Stimulated activated memory B cell treated with anti-CD40 and anti-IgM and Interleukin-4, amounts not matched to agents 10 μg/mL and 1 μg/mL and 100 μg/mL, for 72 hours (primary cell): ENCODE results near the gene FBXO21.
"Not testable (repeated sequence)": the region's sequence is repeated elsewhere in the genome, so short reads cannot be mapped to it uniquely, and the experiment has no call there.

Source experiments
- ATAC-seq: fragments of 150-1000 bp; cut with Tn5 transposase; 2 replicates; pipeline ENCODE4 v1.10.0; 2021
- H3K27ac Mint-ChIP-seq: one replicate; pipeline ENCODE4 v1.8.0; 2022; ENCODE audit warnings: mild to moderate bottlenecking, mixed read lengths
- H3K27me3 Mint-ChIP-seq: one replicate; pipeline ENCODE4 v1.8.0; 2022; ENCODE audit warnings: mixed read lengths
- H3K36me3 Mint-ChIP-seq: one replicate; pipeline ENCODE4 v1.8.0; 2022; ENCODE audit warnings: mixed read lengths
- H3K4me1 Mint-ChIP-seq: one replicate; pipeline ENCODE4 v1.8.0; 2022; ENCODE audit warnings: mixed read lengths
- H3K4me3 Mint-ChIP-seq: one replicate; pipeline ENCODE4 v1.8.0; 2022; ENCODE audit warnings: mild to moderate bottlenecking, moderate library complexity, mixed read lengths
- H3K9me3 Mint-ChIP-seq: one replicate; pipeline ENCODE4 v1.8.0; 2022; ENCODE audit warnings: mixed read lengths

The FBXO21 gene

DNA sequence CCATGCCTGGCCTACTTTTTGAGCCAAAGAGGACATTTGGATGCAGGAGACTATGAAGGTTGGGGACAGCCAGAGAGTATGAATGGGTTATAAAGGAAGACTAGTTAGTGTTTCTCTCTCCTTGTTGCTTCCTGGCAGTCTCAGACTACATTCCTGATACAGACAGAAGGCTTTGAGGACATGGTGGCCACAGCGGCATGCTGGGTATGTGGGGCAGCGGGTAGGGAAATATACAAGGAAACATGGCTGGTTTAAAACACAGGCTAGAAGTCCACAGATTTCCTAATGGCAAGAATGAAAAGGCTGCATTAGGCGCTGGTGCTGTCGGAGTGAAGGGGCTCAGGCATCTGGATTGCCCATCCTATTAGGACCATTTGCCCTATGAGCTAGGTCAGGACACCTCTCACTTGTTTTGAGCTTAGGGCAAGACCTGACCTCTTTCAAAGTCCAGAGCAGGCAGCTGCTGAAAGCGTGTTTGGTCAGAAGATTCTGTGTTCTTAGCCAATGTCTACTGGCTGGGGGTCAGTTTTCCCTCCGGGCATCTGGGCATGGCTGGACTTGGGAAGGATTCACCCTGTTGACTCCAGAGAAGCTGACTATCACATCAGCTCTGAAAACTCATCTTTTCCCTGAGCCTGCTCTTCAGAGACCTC, 20.1 kb upstream of the FBXO21 start:
- Mint-ChIP-seq H3K4me1 (peaks cover 5% of the 10 kb centered on the region), H3K27me3 (peaks cover 29% of the 10 kb centered on the region), H3K27ac (no peak overlapping the region), H3K4me3 (no peak overlapping the region), H3K9me3 (no peaks in the 10 kb centered on the region), H3K36me3 (no peaks in the 10 kb centered on the region)
- no peak for ATAC-seq

DNA sequence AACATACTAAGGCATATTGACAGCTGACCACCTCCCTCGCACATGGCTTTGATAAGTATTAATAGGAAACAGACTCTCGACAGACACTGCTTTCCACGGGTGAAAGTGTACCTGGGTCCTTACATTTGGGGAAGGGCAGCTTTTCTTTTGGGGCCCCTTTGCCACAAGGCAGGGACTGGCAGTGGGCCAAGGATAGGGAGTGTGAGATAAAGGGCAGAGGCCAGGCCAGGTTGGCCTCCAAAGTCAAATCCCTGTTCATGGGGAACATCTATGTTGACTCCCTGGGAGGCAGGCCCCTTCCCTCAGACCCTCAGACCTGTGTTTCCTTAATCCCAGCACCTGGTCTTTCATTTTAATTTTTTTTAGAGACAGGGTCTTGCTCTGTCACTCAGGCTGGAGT, 19.4 kb upstream of the FBXO21 start:
- Mint-ChIP-seq H3K9me3 (no peaks in the 10 kb centered on the region), H3K4me3 (no peak overlapping the region), H3K27ac (no peak overlapping the region), H3K4me1 (peaks cover under 1% of the 10 kb centered on the region), H3K27me3 (peaks cover 29% of the 10 kb centered on the region), H3K36me3 (no peaks in the 10 kb centered on the region)
- no peak for ATAC-seq

DNA sequence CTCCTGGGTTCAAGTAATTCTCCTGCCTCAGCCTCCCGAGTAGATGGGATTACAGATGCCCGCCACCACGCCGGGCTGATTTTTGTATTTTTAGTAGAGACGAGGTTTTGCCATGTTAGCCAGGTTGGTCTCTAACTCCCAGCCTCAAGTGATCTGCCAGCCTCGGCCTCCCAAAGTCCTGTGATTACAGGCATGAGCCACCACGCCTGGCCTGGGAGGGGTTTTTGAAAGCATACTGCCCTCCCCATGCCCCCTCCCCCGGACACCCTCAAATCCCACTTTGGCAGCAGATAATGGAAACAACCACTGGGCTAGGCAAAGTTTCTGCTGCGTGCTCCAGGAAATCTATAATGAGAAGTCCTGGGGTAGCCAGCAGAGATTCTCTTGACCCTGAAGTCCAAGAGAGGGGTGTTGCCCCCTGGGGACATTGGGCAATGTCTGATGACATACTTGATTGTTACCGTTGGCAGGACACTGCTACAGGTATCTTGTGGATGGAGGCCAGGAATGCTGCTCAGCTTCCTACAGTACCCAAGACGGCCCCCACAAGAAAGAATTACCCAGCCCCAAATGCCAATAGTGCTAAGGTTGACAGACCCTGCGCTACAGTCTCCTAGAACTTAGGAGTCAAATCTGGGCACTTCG, 18.7 kb upstream of the FBXO21 start:
- Mint-ChIP-seq H3K4me1 (no peaks in the 10 kb centered on the region), H3K36me3 (no peaks in the 10 kb centered on the region), H3K27me3 (peaks cover 29% of the 10 kb centered on the region), H3K27ac (no peak overlapping the region), H3K9me3 (no peaks in the 10 kb centered on the region), H3K4me3 (no peak overlapping the region)
- no peak for ATAC-seq

DNA sequence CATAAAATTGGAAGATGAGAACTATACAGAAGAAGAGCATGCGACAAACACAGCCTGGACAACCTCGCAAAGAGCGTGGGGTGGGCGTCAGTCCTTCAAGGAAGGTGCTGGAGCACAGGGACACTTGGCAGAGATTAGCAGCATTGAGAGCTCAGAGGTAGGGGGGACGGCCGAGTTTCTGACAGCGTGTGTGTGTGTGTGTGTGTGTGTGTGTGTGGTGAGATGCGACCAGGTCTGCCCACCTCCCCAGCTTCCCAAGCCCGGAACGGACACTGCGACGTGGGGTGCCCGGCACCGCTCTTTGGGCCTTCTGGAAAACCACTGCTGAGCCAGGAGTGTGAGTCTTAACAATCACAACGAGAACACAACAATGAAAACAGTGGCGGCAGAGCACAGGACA, 17.9 kb upstream of the FBXO21 start:
- H3K9me3 Mint-ChIP-seq: no peaks in the 10 kb centered on the region
- H3K4me3 Mint-ChIP-seq: no peak overlapping the region
- no peaks in the 10 kb centered on the region for H3K36me3 Mint-ChIP-seq
- no peaks in the 10 kb centered on the region for H3K4me1 Mint-ChIP-seq
- no peak overlapping the region for H3K27ac Mint-ChIP-seq
- H3K27me3 Mint-ChIP-seq: peaks cover 29% of the 10 kb centered on the region
- no peak for ATAC-seq

DNA sequence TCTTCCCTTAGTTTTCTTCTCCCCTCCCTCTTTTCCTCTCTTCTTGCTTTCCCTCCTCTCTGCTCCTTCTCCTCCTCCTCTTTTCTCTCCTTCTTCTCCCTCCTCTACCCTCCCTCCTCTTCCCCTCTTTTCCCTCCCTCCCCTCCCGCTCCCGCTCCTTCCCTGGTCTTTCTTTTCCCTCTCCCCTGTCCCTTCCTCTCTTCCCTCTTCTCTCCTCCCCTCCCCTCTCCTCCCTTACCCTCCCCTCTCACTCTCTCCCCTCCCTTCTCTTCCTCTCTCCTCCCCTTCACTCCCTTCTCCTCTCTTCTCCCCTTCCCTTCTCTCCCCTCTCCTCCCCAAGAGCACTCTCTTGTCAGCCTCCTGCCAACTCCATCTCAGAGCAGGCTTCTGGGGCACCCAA, 17.4 kb upstream of the FBXO21 start:
- H3K9me3 Mint-ChIP-seq: no peaks in the 10 kb centered on the region
- no peaks in the 10 kb centered on the region for H3K4me1 Mint-ChIP-seq
- no peak overlapping the region for H3K4me3 Mint-ChIP-seq
- H3K27me3 Mint-ChIP-seq: peaks cover 30% of the 10 kb centered on the region
- ATAC-seq: no peak
- H3K27ac Mint-ChIP-seq: no peak overlapping the region
- no peaks in the 10 kb centered on the region for H3K36me3 Mint-ChIP-seq

DNA sequence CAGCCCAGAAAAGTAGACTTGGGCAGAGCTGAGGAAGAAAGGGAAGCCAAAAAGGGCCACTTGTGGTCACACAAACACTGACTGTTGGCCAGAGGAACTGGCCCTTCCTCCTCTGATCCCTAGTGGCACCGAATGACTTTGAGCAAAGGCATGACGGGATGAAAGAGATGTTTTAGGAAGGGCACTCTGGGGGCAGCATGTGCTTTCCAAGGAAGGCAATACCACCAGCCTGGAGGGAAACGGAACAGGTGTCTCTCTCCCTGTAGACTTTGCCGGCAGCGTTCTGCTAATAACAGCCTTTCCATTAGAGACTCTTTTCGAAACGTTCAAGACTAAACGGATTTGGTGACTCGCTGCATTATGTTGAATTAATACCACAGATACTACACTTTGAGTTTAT, 12.3 kb upstream of the FBXO21 start:
- H3K27ac Mint-ChIP-seq: no peak overlapping the region
- no peak for ATAC-seq
- H3K36me3 Mint-ChIP-seq: peaks cover 5% of the 10 kb centered on the region
- peaks cover 47% of the 10 kb centered on the region for H3K27me3 Mint-ChIP-seq
- no peaks in the 10 kb centered on the region for H3K4me1 Mint-ChIP-seq
- H3K9me3 Mint-ChIP-seq: peaks cover 4% of the 10 kb centered on the region
- no peak overlapping the region for H3K4me3 Mint-ChIP-seq

DNA sequence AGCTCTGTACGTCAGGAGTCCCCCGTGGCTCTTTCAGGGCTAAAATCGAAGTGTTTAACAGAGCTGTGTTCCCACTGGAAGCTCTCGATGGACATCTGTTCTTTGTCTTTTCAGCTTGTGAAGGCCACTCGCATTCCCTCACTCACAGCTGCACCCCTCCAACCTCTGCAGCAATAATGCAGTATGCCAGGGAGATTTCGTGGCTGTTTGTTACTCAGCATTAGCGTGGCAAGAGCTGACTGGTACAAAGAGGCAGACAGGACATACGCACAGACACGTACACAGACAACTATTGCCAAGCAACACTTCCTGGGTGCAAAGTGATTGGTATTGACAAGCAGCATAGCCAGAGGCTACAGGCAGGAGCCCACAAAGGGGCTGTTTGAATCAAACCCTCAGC, 11.8 kb upstream of the FBXO21 start:
- Mint-ChIP-seq H3K27ac (no peak overlapping the region), H3K36me3 (peaks cover 5% of the 10 kb centered on the region), H3K27me3 (peaks cover 47% of the 10 kb centered on the region), H3K4me3 (no peak overlapping the region), H3K4me1 (no peaks in the 10 kb centered on the region), H3K9me3 (peaks cover 4% of the 10 kb centered on the region)
- ATAC-seq: no peak

DNA sequence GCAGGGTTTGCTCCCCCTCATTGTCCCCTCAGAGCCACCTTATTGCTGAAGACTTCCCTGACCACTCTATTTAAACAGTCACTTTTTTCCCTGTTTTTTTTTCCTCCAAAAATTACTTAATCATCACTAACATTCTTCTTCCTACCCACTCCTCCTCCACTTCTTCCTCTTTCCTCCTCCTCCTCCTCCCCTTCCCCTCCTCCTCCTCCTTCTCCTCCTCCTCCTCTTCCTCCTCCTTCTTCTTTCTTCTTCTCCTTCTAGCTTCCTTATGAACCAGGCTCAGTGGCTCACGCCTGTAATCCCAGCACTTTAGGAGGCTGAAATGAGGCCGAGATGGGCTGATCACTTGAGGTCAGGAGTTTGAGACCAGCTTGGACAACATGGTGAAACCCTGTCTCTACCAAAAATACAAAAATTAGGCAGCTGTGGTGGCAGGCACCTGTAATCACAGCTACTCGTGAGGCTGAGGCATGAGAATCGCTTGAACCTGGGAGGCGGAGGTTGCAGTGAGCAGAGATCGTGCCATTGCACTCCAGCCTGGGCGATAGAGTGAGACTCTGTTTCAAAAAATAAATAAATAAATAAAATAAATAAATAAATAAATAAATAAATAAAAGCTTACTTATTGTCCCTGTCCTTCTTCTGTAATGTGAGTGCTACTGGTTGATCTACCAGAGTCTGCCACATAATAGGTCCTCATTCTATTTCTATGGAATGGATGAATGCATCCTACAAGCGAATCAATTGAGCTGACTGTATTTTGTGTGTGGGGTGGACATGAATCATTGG, 9.9 kb upstream of the FBXO21 start:
- H3K9me3 Mint-ChIP-seq, H3K27ac Mint-ChIP-seq, H3K4me1 Mint-ChIP-seq, ATAC-seq, H3K4me3 Mint-ChIP-seq, H3K36me3 Mint-ChIP-seq: not testable (repeated sequence)
- H3K27me3 Mint-ChIP-seq: peaks cover 50% of the 10 kb centered on the region

DNA sequence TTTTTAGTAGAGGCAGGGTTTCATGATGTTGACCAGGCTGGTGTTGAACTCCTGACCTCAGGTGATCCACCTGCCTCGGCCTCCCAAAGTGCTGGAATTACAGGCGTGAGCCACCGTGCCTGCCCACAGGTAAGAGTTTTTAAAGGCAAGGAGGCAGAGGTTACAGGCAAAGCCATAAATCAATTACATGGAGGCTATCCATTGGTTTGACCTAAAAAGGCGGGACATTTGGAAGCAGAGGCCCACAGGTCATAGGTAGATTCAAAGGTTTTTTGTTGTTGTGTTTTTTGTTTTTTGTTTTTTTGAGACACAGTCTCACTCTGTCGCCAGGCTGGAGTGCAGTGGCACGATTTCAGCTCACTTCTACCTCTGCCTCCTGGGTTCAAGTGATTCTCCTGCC, 6.1 kb upstream of the FBXO21 start:
- H3K27ac Mint-ChIP-seq, ATAC-seq, H3K9me3 Mint-ChIP-seq, H3K4me1 Mint-ChIP-seq, H3K4me3 Mint-ChIP-seq, H3K36me3 Mint-ChIP-seq: not testable (repeated sequence)
- peaks cover 45% of the 10 kb centered on the region for H3K27me3 Mint-ChIP-seq

DNA sequence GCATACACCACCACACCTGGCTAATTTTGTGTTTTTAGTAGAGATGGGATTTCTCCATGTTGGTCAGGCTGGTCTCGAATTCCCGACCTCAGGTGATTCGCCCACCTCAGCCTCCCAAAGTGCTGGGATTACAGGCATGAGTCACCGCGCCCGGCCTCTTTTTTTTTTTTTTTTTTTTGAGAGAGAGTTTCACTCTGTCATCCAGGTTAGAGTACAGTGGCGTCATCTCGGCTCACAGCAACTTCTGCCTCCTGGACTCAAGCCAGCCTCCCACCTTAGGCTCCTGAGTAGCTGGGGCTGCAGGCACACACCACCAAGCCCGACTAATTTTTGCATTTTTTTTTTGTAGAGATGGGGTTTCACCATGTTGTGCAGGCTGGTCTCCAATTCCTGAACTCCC, 4.8 kb upstream of the FBXO21 start:
- not testable (repeated sequence) for H3K4me3 Mint-ChIP-seq, H3K9me3 Mint-ChIP-seq, ATAC-seq, H3K27ac Mint-ChIP-seq, H3K36me3 Mint-ChIP-seq, H3K4me1 Mint-ChIP-seq
- H3K27me3 Mint-ChIP-seq: peaks cover 34% of the 10 kb centered on the region

DNA sequence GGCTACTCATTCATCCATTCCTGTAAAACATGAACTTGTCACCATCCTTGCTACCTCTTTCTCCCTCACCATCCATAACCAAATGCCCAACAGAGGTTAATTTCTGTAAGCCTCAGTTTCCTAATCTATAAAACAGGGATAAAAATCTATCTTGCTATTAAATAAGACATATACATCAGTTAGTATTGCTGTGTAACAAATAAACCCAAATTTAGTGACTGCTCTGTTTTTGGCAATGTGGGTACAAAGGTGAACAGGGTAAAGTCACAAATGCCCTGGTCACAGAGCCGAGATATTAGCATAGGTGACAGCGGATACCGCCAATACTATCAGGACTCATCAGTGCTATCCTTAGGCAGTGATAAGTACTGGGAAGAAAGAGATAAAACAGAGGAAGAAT, 3.6 kb upstream of the FBXO21 start:
- Mint-ChIP-seq H3K27ac (no peak overlapping the region), H3K36me3 (no peaks in the 10 kb centered on the region), H3K27me3 (peaks cover 31% of the 10 kb centered on the region), H3K4me1 (peaks cover 8% of the 10 kb centered on the region), H3K4me3 (no peak overlapping the region), H3K9me3 (no peaks in the 10 kb centered on the region)
- no peak for ATAC-seq

DNA sequence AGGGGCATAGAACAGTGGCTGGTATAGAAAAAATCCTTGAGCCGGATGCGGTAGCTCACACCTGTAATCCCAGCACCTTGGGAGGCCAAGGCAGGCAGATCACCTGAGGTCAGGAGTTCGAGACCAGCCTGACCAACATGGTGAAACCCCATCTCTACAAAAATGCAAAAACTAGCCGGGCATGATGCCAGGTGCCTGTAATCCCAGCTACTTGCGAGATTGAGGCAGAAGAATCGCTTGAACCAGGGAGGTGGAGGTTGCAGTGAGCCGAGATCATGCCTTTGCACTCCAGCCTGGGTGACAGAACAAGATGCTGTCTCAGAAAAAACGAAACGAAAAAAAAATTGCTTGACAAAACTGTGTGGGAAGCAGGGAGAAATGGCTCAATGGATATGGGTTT, 2.3 kb upstream of the FBXO21 start:
- ATAC-seq, H3K36me3 Mint-ChIP-seq, H3K9me3 Mint-ChIP-seq, H3K4me3 Mint-ChIP-seq, H3K27ac Mint-ChIP-seq: not testable (repeated sequence)
- H3K4me1 Mint-ChIP-seq: peaks cover 18% of the 10 kb centered on the region
- H3K27me3 Mint-ChIP-seq: peaks cover 19% of the 10 kb centered on the region

DNA sequence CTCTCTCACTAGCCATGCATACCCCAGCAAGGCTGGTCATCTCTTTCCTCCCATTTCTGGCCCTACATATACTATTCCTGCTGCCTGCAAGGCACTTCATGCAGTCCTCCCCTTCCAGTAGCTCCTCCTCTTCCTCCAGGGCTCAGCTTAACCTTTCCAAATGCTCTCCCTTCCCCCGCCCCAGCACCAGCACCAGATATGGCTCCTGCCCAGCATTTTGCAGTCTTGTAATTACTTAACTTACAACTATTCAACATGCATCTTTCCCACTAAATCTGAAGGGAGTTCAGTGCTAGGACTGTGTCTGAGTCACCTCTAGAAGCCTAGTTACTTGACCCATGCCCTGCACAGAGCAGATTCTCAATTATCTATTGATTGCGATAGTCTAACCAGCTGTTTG, 1.8 kb upstream of the FBXO21 start:
- Mint-ChIP-seq H3K9me3 (no peaks in the 10 kb centered on the region), H3K27ac (no peak overlapping the region), H3K36me3 (peaks cover 6% of the 10 kb centered on the region), H3K4me1 (peaks cover 21% of the 10 kb centered on the region), H3K4me3 (no peak overlapping the region), H3K27me3 (peaks cover 13% of the 10 kb centered on the region)
- no peak for ATAC-seq

DNA sequence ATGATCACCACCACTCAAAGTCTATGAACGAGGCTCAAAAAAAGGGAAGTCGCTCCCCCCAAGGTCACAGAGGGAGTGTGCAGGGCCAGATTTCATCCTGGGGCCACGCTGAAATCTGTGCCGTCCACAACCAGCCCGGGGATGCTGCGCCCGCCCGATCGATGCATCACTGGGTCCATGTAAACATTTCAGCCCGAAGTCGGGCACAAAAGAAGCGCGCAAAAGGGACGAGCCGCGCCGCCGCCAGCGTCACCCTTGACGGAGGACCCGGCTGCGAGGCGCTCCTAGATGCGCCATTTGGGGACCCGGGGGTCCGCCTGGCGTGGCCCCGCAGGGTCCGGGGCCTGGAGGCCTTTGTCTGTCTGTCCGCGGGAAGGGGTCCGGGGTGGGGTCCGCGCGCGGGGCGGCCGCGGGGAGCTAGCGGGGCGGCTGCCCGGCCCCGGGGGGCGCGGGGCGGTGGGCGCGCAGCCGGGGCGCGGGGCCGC, 503 bp downstream of the FBXO21 start:
- H3K4me1 Mint-ChIP-seq: peaks cover 21% of the 10 kb centered on the region
- H3K4me3 Mint-ChIP-seq: peak overlapping the region; percentile 89
- peak overlapping the region; percentile 83 for H3K27ac Mint-ChIP-seq
- ATAC-seq: peak; percentile 71
- H3K27me3 Mint-ChIP-seq: peaks cover 5% of the 10 kb centered on the region
- peaks cover 12% of the 10 kb centered on the region for H3K36me3 Mint-ChIP-seq
- no peaks in the 10 kb centered on the region for H3K9me3 Mint-ChIP-seq

DNA sequence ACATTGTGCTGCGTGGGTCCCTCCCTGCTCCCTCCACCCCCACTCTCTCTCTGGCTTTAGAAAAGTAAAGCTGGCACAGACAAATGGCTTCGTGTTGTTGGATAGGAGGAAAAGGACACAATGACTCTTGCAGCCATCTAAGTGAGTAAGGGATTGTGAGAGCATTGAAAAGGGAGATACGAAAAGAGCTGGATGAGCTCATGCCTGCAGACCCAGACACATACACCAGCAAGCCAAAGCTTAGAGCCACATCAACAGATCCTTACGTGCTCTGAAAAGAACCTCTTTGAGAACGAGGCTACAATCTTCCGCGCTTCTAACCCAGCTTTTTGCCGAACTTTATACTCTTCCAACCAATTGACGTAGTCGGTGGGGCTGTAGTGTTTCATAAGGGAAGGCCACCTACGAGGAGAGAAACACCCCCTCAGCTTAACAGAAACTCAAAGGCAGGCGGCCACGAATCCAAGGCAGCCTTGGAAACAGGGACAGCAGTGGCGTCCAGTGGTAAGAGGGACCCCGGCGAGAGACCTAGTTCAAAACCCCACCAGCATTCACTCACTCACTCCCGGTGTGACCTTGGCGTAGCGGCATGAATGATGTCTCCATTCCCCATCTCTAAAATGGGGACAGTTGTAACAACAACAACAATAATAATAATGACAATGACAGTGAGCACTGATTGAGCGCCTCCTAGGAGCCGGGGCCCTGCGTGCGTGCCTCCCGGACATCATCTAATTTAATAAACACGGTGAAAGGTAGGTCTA, 1.1 kb downstream of the FBXO21 start:
- Mint-ChIP-seq H3K36me3 (peaks cover 18% of the 10 kb centered on the region), H3K27ac (peak overlapping the region; percentile 83), H3K27me3 (no peaks in the 10 kb centered on the region), H3K4me3 (peak overlapping the region; percentile 89), H3K9me3 (no peaks in the 10 kb centered on the region), H3K4me1 (peaks cover 21% of the 10 kb centered on the region)
- no peak for ATAC-seq
